Glutamatergic neuron (in vitro differentiated cells): Measurements from ENCODE around the gene AP3D1. TPM values are rescaled to one million over a fixed set of nuclear protein-coding genes. Genes with fewer than 3 reads are reported as not detected.

ENCODE experiments used
- DNase-seq: peaks from one replicate; pipeline ENCODE4 v3.0.0; 2022
- H3K27ac Mint-ChIP-seq: one replicate; pipeline ENCODE4 v1.8.0; 2020; ENCODE audit warnings: mild to moderate bottlenecking, mixed read lengths, inconsistent platforms; ENCODE audit not compliant: unreplicated experiment
- H3K27me3 Mint-ChIP-seq: one replicate; pipeline ENCODE4 v1.8.0; 2020; ENCODE audit warnings: mild to moderate bottlenecking, moderate library complexity, mixed read lengths, inconsistent platforms; ENCODE audit not compliant: unreplicated experiment
- H3K36me3 Mint-ChIP-seq: one replicate; pipeline ENCODE4 v1.8.0; 2020; ENCODE audit warnings: mild to moderate bottlenecking, mixed read lengths, inconsistent platforms; ENCODE audit not compliant: unreplicated experiment
- H3K4me1 Mint-ChIP-seq: one replicate; pipeline ENCODE4 v1.8.0; 2020; ENCODE audit warnings: mild to moderate bottlenecking, low read depth, mixed read lengths, inconsistent platforms; ENCODE audit not compliant: unreplicated experiment
- H3K4me3 Mint-ChIP-seq: one replicate; pipeline ENCODE4 v1.8.0; 2020; ENCODE audit warnings: mild to moderate bottlenecking, mixed read lengths, inconsistent platforms; ENCODE audit not compliant: unreplicated experiment
- H3K9me3 Mint-ChIP-seq: one replicate; pipeline ENCODE4 v1.8.0; 2020; ENCODE audit warnings: mild to moderate bottlenecking, moderate library complexity, mixed read lengths, inconsistent platforms; ENCODE audit not compliant: unreplicated experiment
- CTCF ChIP-seq: fragments of 200-600 bp; sonication (generic); IDR thresholded peaks from one replicate; pipeline ENCODE4 v1.5.0; 2021; ENCODE audit not compliant: partially characterized antibody, unreplicated experiment
- total RNA-seq: library from RNA; stranded (reverse); fragmentation: NEBNext Ultra II Directional; extraction: Animal tissue kit (Norgen Biotek cat#: 25700); gene quantifications from one replicate; pipeline ENCODE4 v1.2.1, GENCODE V29; 2021; ENCODE audit not compliant: unreplicated experiment

Gene AP3D1
- total RNA-seq, 1 donor from 2014 or later: 133 TPM

- Mint-ChIP-seq H3K4me1 (peaks cover 8% of the 10 kb centered on the region), H3K9me3 (peaks cover 2% of the 10 kb centered on the region), H3K27ac (no peak overlapping the region), H3K36me3 (no peaks in the 10 kb centered on the region), H3K4me3 (no peak overlapping the region), H3K27me3 (peaks cover 12% of the 10 kb centered on the region)
- no peak for TF ChIP-seq CTCF
- no peak for DNase-seq
Measured at GRCh38 chr19:2056837-2057192, 94.6 kb downstream of the AP3D1 start.

GRCh38 chr19:2055931-2056836 is 95.2 kb downstream of the AP3D1 start:
- Mint-ChIP-seq H3K4me1 (peaks cover 8% of the 10 kb centered on the region), H3K4me3 (no peak overlapping the region), H3K36me3 (no peaks in the 10 kb centered on the region), H3K27me3 (peaks cover 12% of the 10 kb centered on the region), H3K9me3 (peaks cover 2% of the 10 kb centered on the region), H3K27ac (no peak overlapping the region)
- no peak for DNase-seq
- no peak for TF ChIP-seq CTCF

GRCh38 chr19:2054763-2055162 is 96.6 kb downstream of the AP3D1 start:
- H3K9me3 Mint-ChIP-seq: peaks cover 2% of the 10 kb centered on the region
- peaks cover 4% of the 10 kb centered on the region for H3K27me3 Mint-ChIP-seq
- no peak for TF ChIP-seq CTCF
- no peak overlapping the region for H3K4me3 Mint-ChIP-seq
- H3K36me3 Mint-ChIP-seq: no peaks in the 10 kb centered on the region
- DNase-seq: no peak
- peaks cover 3% of the 10 kb centered on the region for H3K4me1 Mint-ChIP-seq
- no peak overlapping the region for H3K27ac Mint-ChIP-seq

GRCh38 chr19:2053601-2054389 is 97.6 kb downstream of the AP3D1 start:
- no peak overlapping the region for H3K27ac Mint-ChIP-seq
- TF ChIP-seq CTCF: no peak
- H3K9me3 Mint-ChIP-seq: peaks cover 2% of the 10 kb centered on the region
- no peak overlapping the region for H3K4me3 Mint-ChIP-seq
- no peaks in the 10 kb centered on the region for H3K36me3 Mint-ChIP-seq
- H3K27me3 Mint-ChIP-seq: peaks cover 2% of the 10 kb centered on the region
- H3K4me1 Mint-ChIP-seq: peaks cover 4% of the 10 kb centered on the region
- DNase-seq: no peak
